Peyer's patch (tissue), 4 donors: ENCODE measurements around the gene NOTCH3. TPM values are rescaled to one million over a fixed set of nuclear protein-coding genes. Genes with fewer than 3 reads are reported as not detected.
A peak's percentile ranks its signal among the peaks of the same experiment; 100 is the strongest.

Source experiments
- DNase-seq, 3 donors: peaks; one replicate each; pipeline ENCODE4 v3.0.0-alpha.2; 2017 to 2019
- H3K27ac ChIP-seq, 4 donors: fragments of 200-600 bp; sonication (generic); one replicate each; pipeline ENCODE4 v1.5.1; 2016 to 2019
- H3K27me3 ChIP-seq, 2 donors: fragments of 200-600 bp; sonication (generic); one replicate each; pipeline ENCODE4 v1.5.1; 2019
- H3K36me3 ChIP-seq, 3 donors: fragments of 200-600 bp; sonication (generic); one replicate each; pipeline ENCODE4 v1.5.1; 2016 to 2019
- H3K4me1 ChIP-seq, 4 donors: fragments of 200-600 bp; sonication (generic); one replicate each; pipeline ENCODE4 v1.5.1; 2016 to 2019
- H3K4me3 ChIP-seq, 4 donors: fragments of 200-600 bp; sonication (generic); 1 replicate in 3 of 4; 2 replicates in 1 of 4; pipeline ENCODE4 v1.5.1; 2016 to 2019; ENCODE audit warnings: mild to moderate bottlenecking in 1 of 4
- H3K9me3 ChIP-seq, 4 donors: fragments of 200-600 bp; sonication (generic); one replicate each; pipeline ENCODE4 v1.5.1; 2016 to 2019; ENCODE audit warnings: mild to moderate bottlenecking in 1 of 4
- CTCF ChIP-seq, 6 experiments: fragments of 450-650 bp in 4 of 6; fragments of 200-600 bp in 2 of 6; sonication (generic) in 1 of 6; IDR thresholded peaks; one replicate each; pipeline ENCODE4 v1.5.1; 2017 to 2019; ENCODE audit warnings: antibody characterized with exemption in 6 of 6, mild to moderate bottlenecking in 3 of 6, moderate library complexity in 1 of 6
- POLR2A ChIP-seq, 2 donors: fragments of 450-650 bp; IDR thresholded peaks; one replicate each; pipeline ENCODE4 v1.5.1; 2017; ENCODE audit warnings: antibody characterized with exemption in 2 of 2, mild to moderate bottlenecking in 2 of 2, moderate library complexity in 2 of 2
- total RNA-seq, 4 donors: library from RNA; depleted of rRNA; stranded (reverse); fragments of >200 nt; gene quantifications; one replicate each; pipeline ENCODE4 v1.1.0, GENCODE V29; 2016

NOTCH3 gene
- total RNA-seq, 4 donors from 2014 or later, result 2.6 to 16.5 (median 8.9) TPM

DNA sequence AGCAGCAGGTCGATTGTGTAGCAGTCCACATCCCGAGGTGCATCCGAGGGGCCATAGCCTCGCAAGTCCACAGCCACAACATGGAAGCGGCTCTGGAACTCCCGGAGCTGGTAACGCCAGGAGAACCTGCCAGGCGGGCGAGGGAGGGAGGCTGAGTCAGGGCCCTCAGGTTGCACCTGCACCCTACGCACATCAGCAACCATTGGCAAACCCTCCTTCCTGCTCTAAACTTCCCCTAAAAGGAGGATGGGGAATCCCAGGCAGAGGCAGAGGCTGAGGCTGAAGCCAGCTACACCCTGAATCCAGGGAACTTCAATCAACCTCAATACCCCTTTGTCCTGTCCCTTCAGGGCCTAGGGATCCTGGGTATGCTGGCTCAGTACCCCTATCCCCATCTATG is 30.5 kb upstream of the NOTCH3 start:
- no peak for TF ChIP-seq CTCF (IDR thresholded peaks at IDR 0.05)
- no peak for TF ChIP-seq POLR2A (IDR thresholded peaks at IDR 0.05)
- H3K36me3 ChIP-seq, result peaks cover 0 to 6% (median 0%) of the 10 kb centered on the region in 3 donors
- no peak overlapping the region for H3K4me3 ChIP-seq
- DNase-seq, result no peak
- H3K27me3 ChIP-seq, result peaks cover 0 to 16% of the 10 kb centered on the region in 2 donors
- H3K4me1 ChIP-seq, result peaks cover 0 to 21% (median 4%) of the 10 kb centered on the region in 4 donors
- H3K27ac ChIP-seq, result no peak overlapping the region
- peaks cover 0 to 3% (median 0%) of the 10 kb centered on the region in 4 donors for H3K9me3 ChIP-seq

- H3K36me3 ChIP-seq, result no peaks in the 10 kb centered on the region
- H3K9me3 ChIP-seq, result no peaks in the 10 kb centered on the region
- no peak overlapping the region for H3K4me3 ChIP-seq
- no peak for DNase-seq
- peaks cover 0 to 7% of the 10 kb centered on the region in 2 donors for H3K27me3 ChIP-seq
- peaks cover 0 to 18% (median 12%) of the 10 kb centered on the region in 4 donors for H3K4me1 ChIP-seq
- H3K27ac ChIP-seq, result no peak overlapping the region
- TF ChIP-seq CTCF (IDR thresholded peaks at IDR 0.05) (no peak), POLR2A (IDR thresholded peaks at IDR 0.05) (no peak)
These were observed 26.5 kb upstream of the NOTCH3 start for GRCh38 chr19:15227261-15227660.

- no peak for DNase-seq
- no peaks in the 10 kb centered on the region for H3K27me3 ChIP-seq
- no peaks in the 10 kb centered on the region for H3K36me3 ChIP-seq
- no peaks in the 10 kb centered on the region for H3K9me3 ChIP-seq
- H3K27ac ChIP-seq, result no peak overlapping the region
- TF ChIP-seq CTCF (IDR thresholded peaks at IDR 0.05), result no peak
- TF ChIP-seq POLR2A (IDR thresholded peaks at IDR 0.05), result no peak
- H3K4me1 ChIP-seq, result peaks cover 0 to 12% (median 8%) of the 10 kb centered on the region in 4 donors
- H3K4me3 ChIP-seq, result no peak overlapping the region
These were observed 25.0 kb upstream of the NOTCH3 start for GRCh38 chr19:15225760-15226159.

GRCh38 chr19:15223649-15224361 is 23.0 kb upstream of the NOTCH3 start:
- no peaks in the 10 kb centered on the region for H3K27me3 ChIP-seq
- DNase-seq, result no peak
- peak overlapping the region in 1 of 4 donors; percentile 46 for H3K27ac ChIP-seq
- H3K4me3 ChIP-seq, result peak overlapping the region; percentile 41 to 59 (median 54)
- H3K9me3 ChIP-seq, result no peaks in the 10 kb centered on the region
- H3K36me3 ChIP-seq, result no peaks in the 10 kb centered on the region
- TF ChIP-seq POLR2A (IDR thresholded peaks at IDR 0.05), result no peak
- TF ChIP-seq CTCF (IDR thresholded peaks at IDR 0.05), result no peak
- peaks cover 0 to 12% (median 8%) of the 10 kb centered on the region in 4 donors for H3K4me1 ChIP-seq

DNA sequence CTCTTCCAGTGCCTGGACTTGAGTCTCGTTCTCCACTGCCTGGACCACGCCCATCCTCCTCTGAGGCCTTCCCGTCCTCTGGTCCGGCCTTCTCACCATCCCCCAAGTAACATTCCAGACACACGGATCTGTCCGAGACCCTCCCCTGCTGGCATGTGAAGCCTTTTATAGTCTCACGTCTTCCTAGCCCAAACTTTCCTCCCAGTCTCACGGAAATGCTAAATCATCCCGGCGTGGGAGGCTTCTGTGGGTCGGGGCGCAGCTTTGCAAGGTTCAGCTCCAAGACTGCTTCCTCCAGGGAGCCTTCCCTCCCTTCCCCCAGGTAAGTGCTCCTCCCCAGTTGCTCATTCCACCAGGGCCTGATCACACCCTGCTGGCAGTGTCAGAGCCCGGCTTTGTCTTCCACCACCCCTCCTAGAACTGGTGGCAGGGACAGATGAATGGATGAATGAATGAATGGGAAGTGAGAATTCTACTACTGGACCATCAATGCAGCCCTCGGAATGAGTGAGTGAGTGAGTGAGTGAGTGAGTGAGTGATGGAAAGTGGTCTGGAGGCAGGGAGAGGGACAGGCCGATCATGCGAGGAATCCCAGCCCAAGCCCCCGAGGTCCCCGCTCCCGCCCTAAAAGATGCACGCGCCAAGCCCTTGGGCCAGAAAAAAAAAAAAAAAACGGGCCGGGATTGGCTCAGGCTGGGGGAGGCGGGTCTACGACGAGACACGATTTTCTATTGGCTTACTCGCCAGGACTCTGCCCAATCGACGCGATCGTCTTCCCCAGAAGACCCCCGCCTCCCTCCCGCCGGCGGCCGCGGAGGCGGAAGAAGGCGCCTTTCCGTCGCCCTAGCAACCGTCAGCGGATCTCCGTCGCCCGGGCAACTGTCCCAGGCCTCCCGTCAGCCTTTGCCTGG is 22.2 kb upstream of the NOTCH3 start:
- H3K4me1 ChIP-seq, result peaks cover 0 to 12% (median 8%) of the 10 kb centered on the region in 4 donors
- TF ChIP-seq POLR2A (IDR thresholded peaks at IDR 0.05) (no peak), CTCF (IDR thresholded peaks at IDR 0.05) (no peak)
- peak; percentile 64 to 87 (median 74) for DNase-seq
- H3K27me3 ChIP-seq, result no peaks in the 10 kb centered on the region
- H3K4me3 ChIP-seq, result peak overlapping the region; percentile 41 to 59 (median 54)
- H3K36me3 ChIP-seq, result no peaks in the 10 kb centered on the region
- no peak overlapping the region for H3K27ac ChIP-seq
- no peaks in the 10 kb centered on the region for H3K9me3 ChIP-seq
